GM12878 (cell line): ENCODE measurements around the gene MRPL44. TPM values are rescaled to one million over a fixed set of nuclear protein-coding genes. Genes with fewer than 3 reads are reported as not detected.
A peak's percentile ranks its signal among the peaks of the same experiment; 100 is the strongest.

ENCODE experiments used
- ATAC-seq: fragments of 200-7000 bp; cut with Tn5 transposase; 3 replicates; pipeline ENCODE4 v1.9.1; 2020; ENCODE audit warnings: mild to moderate bottlenecking, moderate library complexity
- BruUV-seq: library from RNA; stranded (reverse); fragments of 400-500 nt; replicated peaks from 2 replicates; lab custom pipeline; 2021; lab: Mats Ljungman, UMichigan
- CTCF ChIA-PET: fragments of 300-600 bp; sonication (Branson Sonifier 250); formaldehyde crosslinking; extraction: SDS; loops from one replicate; lab custom pipeline; 2021; ENCODE audit warnings: inconsistent platforms; lab: Yijun Ruan, JAX
- POLR2A ChIA-PET: fragments of 350-600 bp; formaldehyde crosslinking; extraction: SDS; loops from one replicate; lab custom pipeline; 2021; ENCODE audit warnings: inconsistent platforms; lab: Charles Lee
- RAD21 ChIA-PET: fragments of 300-600 bp; sonication (Branson Sonifier 250); formaldehyde crosslinking; loops from one replicate; lab custom pipeline; 2023; ENCODE audit warnings: antibody characterized with exemption; ENCODE audit not compliant: unreplicated experiment; lab: Charles Lee
- SMC1A ChIA-PET: fragments of 300-600 bp; sonication (Branson Sonifier 250); formaldehyde crosslinking; loops from one replicate; lab custom pipeline; 2023; ENCODE audit not compliant: unreplicated experiment, uncharacterized antibody; lab: Charles Lee
- DNase-seq: peaks from one replicate; pipeline ENCODE4 v3.0.0-alpha.2; 2011; ENCODE audit warnings: low read depth, low spot score
- FAIRE-seq: peaks from 3 replicates; lab custom pipeline; 2011; peaks lifted over from hg19 to GRCh38; lab: Jason Lieb, UNC
- H2AFZ ChIP-seq: 2 replicates; pipeline ENCODE4 v1.6.0; 2011; ENCODE audit warnings: low read depth, low read length, control low read depth; ENCODE audit not compliant: control insufficient read depth
- H3K27ac ChIP-seq: 2 replicates; pipeline ENCODE4 v1.5.1; 2011; ENCODE audit warnings: control low read depth; ENCODE audit not compliant: control insufficient read depth, insufficient read depth
- H3K27me3 ChIP-seq, 2 experiments: replicated peaks in 1 of 2; 2 replicates each; pipeline versions ENCODE4 v1.6.0 to v1.6.1; 2011; ENCODE audit warnings: low read length in 1 of 2; ENCODE audit not compliant: control insufficient read depth in 2 of 2, insufficient read depth in 2 of 2
- H3K36me3 ChIP-seq, 2 experiments: 2 replicates each; pipeline ENCODE4 v1.5.1; 2011; ENCODE audit warnings: low read length in 1 of 2; ENCODE audit not compliant: control insufficient read depth in 2 of 2, insufficient read depth in 2 of 2
- H3K4me1 ChIP-seq: 2 replicates; pipeline ENCODE4 v1.6.1; 2011; ENCODE audit warnings: mild to moderate bottlenecking, low read length, moderate library complexity, mixed read lengths; ENCODE audit not compliant: control insufficient read depth, insufficient read depth
- H3K4me2 ChIP-seq: 2 replicates; pipeline ENCODE4 v1.6.0; 2011; ENCODE audit warnings: control low read depth; ENCODE audit not compliant: control insufficient read depth, insufficient read depth
- H3K4me3 ChIP-seq: fragments of 200-600 bp; sonication (generic); 2 replicates; pipeline ENCODE4 v1.5.1; 2016
- H3K79me2 ChIP-seq: 2 replicates; pipeline ENCODE4 v1.6.0; 2011; ENCODE audit warnings: low read length; ENCODE audit not compliant: control insufficient read depth, insufficient read depth
- H3K9ac ChIP-seq: 2 replicates; pipeline ENCODE4 v1.8.0; 2011; ENCODE audit warnings: low read length, control low read depth, mixed read lengths; ENCODE audit not compliant: control insufficient read depth, insufficient read depth
- H3K9me3 ChIP-seq: replicated peaks from 3 replicates; pipeline ENCODE4 v1.5.1; 2011; ENCODE audit warnings: mild to moderate bottlenecking, low read length; ENCODE audit not compliant: control insufficient read depth, insufficient read depth
- H4K20me1 ChIP-seq: 2 replicates; pipeline ENCODE4 v1.6.0; 2011; ENCODE audit not compliant: control insufficient read depth, insufficient read depth
- CHD1 ChIP-seq: IDR thresholded peaks from 2 replicates; pipeline ENCODE4 v1.6.1; 2012; ENCODE audit warnings: low read depth, low read length, improper control_type of control experiment
- ESRRA ChIP-seq: IDR thresholded peaks from 2 replicates; pipeline ENCODE4 v1.6.1; 2012; ENCODE audit warnings: mild to moderate bottlenecking, low read length, improper control_type of control experiment
- HCFC1 ChIP-seq: fragments of 150-350 bp; IDR thresholded peaks from 2 replicates; pipeline ENCODE4 v1.6.1; 2014; ENCODE audit warnings: low read length
- IRF4 ChIP-seq: IDR thresholded peaks from 2 replicates; pipeline ENCODE4 v1.6.1; 2011; ENCODE audit warnings: low read depth, low read length
- PAX5 ChIP-seq: IDR thresholded peaks from 2 replicates; pipeline ENCODE4 v1.6.1; 2011; ENCODE audit warnings: low read depth, low read length, borderline replicate concordance
- SMARCA5 ChIP-seq: fragments of 450-650 bp; IDR thresholded peaks from 2 replicates; pipeline ENCODE4 v1.6.1; 2017; ENCODE audit warnings: mild to moderate bottlenecking
- SMC3 ChIP-seq: IDR thresholded peaks from 2 replicates; pipeline ENCODE4 v1.6.1; 2011; ENCODE audit warnings: low read length, improper control_type of control experiment, borderline replicate concordance
- TCF7 ChIP-seq: IDR thresholded peaks from 2 replicates; pipeline ENCODE4 v1.6.1; 2014; ENCODE audit warnings: antibody characterized with exemption, borderline replicate concordance
- ZNF207 ChIP-seq: fragments of 450-650 bp; IDR thresholded peaks from 2 replicates; pipeline ENCODE4 v1.6.1; 2014; ENCODE audit warnings: antibody characterized with exemption, mild to moderate bottlenecking, borderline replicate concordance
- ZNF24 ChIP-seq: fragments of 450-650 bp; IDR thresholded peaks from 2 replicates; pipeline ENCODE4 v1.6.1; 2017; ENCODE audit warnings: antibody characterized with exemption, mild to moderate bottlenecking
- ZNF687 ChIP-seq: fragments of 450-650 bp; IDR thresholded peaks from 2 replicates; pipeline ENCODE4 v1.6.1; 2017; ENCODE audit warnings: mild to moderate bottlenecking, moderate library complexity
- WGBS: methylation state at CpG from one replicate; pipeline ENCODE4 v1.1.6; 2016; ENCODE audit warnings: low lambda C conversion rate; ENCODE audit not compliant: insufficient replicate concordance, insufficient coverage; ENCODE audit errors: missing lambda C conversion rate; 5-methylcytosine and 5-hydroxymethylcytosine counted together
- in situ Hi-C: fragments of 300-500 bp; cut with MboI; formaldehyde crosslinking; loops from 9 replicates; pipeline ENCODE4 v1.14.3; 2018; ENCODE audit warnings: mixed read lengths
- intact Hi-C: fragments of 100-400 bp; cut with micrococcal nuclease; formaldehyde crosslinking; loops from one replicate; pipeline ENCODE4 v1.14.2; 2022; ENCODE audit not compliant: unreplicated experiment
- polyA plus RNA-seq, 11 experiments: library from polyadenylated mRNA; depleted of rRNA in 4 of 11; unstranded in 6 of 11; stranded (reverse) in 5 of 11; fragments of >200 nt; fragmentation: Nextera tagmentation in 4 of 11; fragmentation: Illumina TruSeq in 1 of 11; extraction: Ambion mirVana in 4 of 11; extraction: Trizol in 1 of 11; gene quantifications; 1 replicate in 1 of 11; 2 replicates in 10 of 11; pipeline versions ENCODE4 v1.2.1 to v1.2.3, GENCODE V29; 2011 to 2016; ENCODE audit warnings: inconsistent platforms in 2 of 11, missing spikeins in 2 of 11, low read depth in 1 of 11
- total RNA-seq, 4 experiments: library from RNA; depleted of rRNA in 3 of 4; stranded (reverse); fragments of >200 nt in 3 of 4; fragmentation: Illumina TruSeq in 1 of 4; extraction: Trizol in 1 of 4; gene quantifications; 2 replicates each; pipeline versions ENCODE4 v1.2.1 to v1.2.3, GENCODE V29; 2013 to 2021
- TF ChIP-seq, protein P1 (sequence below): fragments of 150-350 bp; IDR thresholded peaks from 2 replicates; pipeline ENCODE4 v1.6.1; 2016; ENCODE audit warnings: low read depth, low read length
- TF ChIP-seq, protein P2 (sequence below): IDR thresholded peaks from 2 replicates; pipeline ENCODE4 v1.6.1; 2011; ENCODE audit warnings: low read depth, mild to moderate bottlenecking, low read length, moderate library complexity, borderline replicate concordance; ENCODE audit errors: extremely low read depth
- TF ChIP-seq, protein P3 (sequence below): fragments of 450-650 bp; IDR thresholded peaks from 2 replicates; pipeline ENCODE4 v1.6.1; 2017; ENCODE audit warnings: borderline replicate concordance

The MRPL44 gene
- total and polyA plus RNA-seq, 10 of the 15 experiments (the other 5 are each of a cell fraction or from before 2014, with no cell fraction given), result 18.3 to 44.3 (median 37.5) TPM

DNA sequence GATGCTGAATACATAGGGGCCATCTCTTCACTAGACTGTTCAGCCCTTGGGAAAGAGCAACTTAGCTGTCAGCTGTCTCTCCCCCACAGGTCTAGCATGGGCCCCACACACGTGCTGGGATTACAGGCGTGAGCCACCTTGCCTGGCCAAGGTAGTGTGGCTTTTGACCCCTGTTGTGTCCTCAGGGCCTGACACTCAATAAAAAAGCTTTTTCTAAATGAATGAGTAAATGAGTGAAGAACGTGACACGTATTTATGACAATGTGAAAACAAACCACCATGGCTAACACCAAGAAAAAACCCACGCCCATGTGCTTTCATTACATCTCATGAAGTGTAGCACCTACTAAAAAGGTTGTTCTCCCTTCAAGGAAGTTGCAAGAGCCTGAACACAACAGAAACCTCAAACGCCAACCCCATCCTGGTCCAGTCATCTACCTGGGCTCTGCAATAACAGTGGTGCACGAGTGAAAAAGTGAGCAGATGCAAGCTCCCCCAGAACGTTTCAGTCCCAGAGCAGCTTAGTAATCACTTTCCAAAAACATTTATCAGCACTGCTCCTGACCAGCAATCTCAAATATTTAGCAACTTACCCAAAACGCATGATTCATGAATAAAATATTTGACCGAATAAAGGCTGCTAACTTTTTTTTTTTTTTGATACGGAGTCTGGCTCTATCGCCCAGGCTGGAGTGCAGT, 15.5 kb upstream of the MRPL44 start:
- in situ Hi-C loops, result no loop called here
- FAIRE-seq (peak; percentile 49), ATAC-seq (peak; percentile 55), DNase-seq (peak; percentile 73)
- intact Hi-C loops, result loop anchor here (2.0 to 5.0 kb wide), 2 partner anchors 15 to 104 kb away; partner anchors contain the start of genes AP1S3 and MRPL44
- peaks cover 60% of the 10 kb centered on the region for H3K79me2 ChIP-seq
- H3K9me3 ChIP-seq, result no peaks in the 10 kb centered on the region; the same call in none of the 3 replicates
- BruUV-seq, result no TSS peak
- CTCF ChIA-PET, result interaction anchor here (0.7 to 2.4 kb wide), 4 partner anchors 20 to 102 kb away, joined by 3 to 8 read pairs (median 6); no protein-coding TSS in a partner anchor
- H3K4me3 ChIP-seq, result 0 out of 2 replicates have a peak overlapping the region, but pooled peaks have one; percentile 2
- H3K27ac ChIP-seq, result peak overlapping the region; percentile 70
- RAD21 ChIA-PET, result interaction anchor here (1.5 to 2.8 kb wide), 2 partner anchors 45 to 79 kb away, joined by 3 to 17 read pairs; no protein-coding TSS in a partner anchor
- no peaks in the 10 kb centered on the region for H3K36me3 ChIP-seq
- H3K4me1 ChIP-seq, result peaks cover 18% of the 10 kb centered on the region
- peak overlapping the region; percentile 79 for H3K4me2 ChIP-seq
- no peaks in the 10 kb centered on the region for H3K27me3 ChIP-seq
- SMC1A ChIA-PET, result interaction anchor here (0.6 to 3.5 kb wide), 9 partner anchors 8 to 181 kb away, joined by 3 to 19 read pairs (median 4); no protein-coding TSS in a partner anchor
- H3K9ac ChIP-seq, result peak overlapping the region; percentile 7; the same call in 1 of the 2 replicates
- 13% methylated on average over 12 of the region's 12 CpGs for WGBS
- no peak overlapping the region; the same call in 1 of the 2 replicates for H2AFZ ChIP-seq
- H4K20me1 ChIP-seq, result no peaks in the 10 kb centered on the region
- POLR2A ChIA-PET, result interaction anchor here (0.5 to 1.1 kb wide), 6 partner anchors 16 to 141 kb away, joined by 3 to 5 read pairs (median 4); no protein-coding TSS in a partner anchor
- TF ChIP-seq SMARCA5, result no peak
- TF ChIP-seq HCFC1, result no peak
- TF ChIP-seq ZNF24, result peak; percentile 86
- peak; percentile 44; the same call in 1 of the 2 replicates for TF ChIP-seq IRF4
- TF ChIP-seq PAX5, result peak; percentile 43; the same call in 1 of the 2 replicates
- no peak for TF ChIP-seq SMC3
- no peak for TF ChIP-seq CHD1
- TF ChIP-seq, protein P1, sequence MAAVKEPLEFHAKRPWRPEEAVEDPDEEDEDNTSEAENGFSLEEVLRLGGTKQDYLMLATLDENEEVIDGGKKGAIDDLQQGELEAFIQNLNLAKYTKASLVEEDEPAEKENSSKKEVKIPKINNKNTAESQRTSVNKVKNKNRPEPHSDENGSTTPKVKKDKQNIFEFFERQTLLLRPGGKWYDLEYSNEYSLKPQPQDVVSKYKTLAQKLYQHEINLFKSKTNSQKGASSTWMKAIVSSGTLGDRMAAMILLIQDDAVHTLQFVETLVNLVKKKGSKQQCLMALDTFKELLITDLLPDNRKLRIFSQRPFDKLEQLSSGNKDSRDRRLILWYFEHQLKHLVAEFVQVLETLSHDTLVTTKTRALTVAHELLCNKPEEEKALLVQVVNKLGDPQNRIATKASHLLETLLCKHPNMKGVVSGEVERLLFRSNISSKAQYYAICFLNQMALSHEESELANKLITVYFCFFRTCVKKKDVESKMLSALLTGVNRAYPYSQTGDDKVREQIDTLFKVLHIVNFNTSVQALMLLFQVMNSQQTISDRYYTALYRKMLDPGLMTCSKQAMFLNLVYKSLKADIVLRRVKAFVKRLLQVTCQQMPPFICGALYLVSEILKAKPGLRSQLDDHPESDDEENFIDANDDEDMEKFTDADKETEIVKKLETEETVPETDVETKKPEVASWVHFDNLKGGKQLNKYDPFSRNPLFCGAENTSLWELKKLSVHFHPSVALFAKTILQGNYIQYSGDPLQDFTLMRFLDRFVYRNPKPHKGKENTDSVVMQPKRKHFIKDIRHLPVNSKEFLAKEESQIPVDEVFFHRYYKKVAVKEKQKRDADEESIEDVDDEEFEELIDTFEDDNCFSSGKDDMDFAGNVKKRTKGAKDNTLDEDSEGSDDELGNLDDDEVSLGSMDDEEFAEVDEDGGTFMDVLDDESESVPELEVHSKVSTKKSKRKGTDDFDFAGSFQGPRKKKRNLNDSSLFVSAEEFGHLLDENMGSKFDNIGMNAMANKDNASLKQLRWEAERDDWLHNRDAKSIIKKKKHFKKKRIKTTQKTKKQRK, result no peak
- TF ChIP-seq ZNF687, result peak; percentile 90
- TF ChIP-seq ZNF207, result no peak
- TF ChIP-seq, protein P2, sequence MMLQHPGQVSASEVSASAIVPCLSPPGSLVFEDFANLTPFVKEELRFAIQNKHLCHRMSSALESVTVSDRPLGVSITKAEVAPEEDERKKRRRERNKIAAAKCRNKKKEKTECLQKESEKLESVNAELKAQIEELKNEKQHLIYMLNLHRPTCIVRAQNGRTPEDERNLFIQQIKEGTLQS, result no peak
- TF ChIP-seq ESRRA, result no peak
- TF ChIP-seq, protein P3, sequence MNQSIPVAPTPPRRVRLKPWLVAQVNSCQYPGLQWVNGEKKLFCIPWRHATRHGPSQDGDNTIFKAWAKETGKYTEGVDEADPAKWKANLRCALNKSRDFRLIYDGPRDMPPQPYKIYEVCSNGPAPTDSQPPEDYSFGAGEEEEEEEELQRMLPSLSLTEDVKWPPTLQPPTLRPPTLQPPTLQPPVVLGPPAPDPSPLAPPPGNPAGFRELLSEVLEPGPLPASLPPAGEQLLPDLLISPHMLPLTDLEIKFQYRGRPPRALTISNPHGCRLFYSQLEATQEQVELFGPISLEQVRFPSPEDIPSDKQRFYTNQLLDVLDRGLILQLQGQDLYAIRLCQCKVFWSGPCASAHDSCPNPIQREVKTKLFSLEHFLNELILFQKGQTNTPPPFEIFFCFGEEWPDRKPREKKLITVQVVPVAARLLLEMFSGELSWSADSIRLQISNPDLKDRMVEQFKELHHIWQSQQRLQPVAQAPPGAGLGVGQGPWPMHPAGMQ, result no peak
- no peak for TF ChIP-seq TCF7
